K562 (cell line): ENCODE data around the gene MKNK1.

Experiments
- CBX2 ChIP-seq: fragments of 200-600 bp; sonication (generic); IDR thresholded peaks from one replicate; pipeline ENCODE4 v1.6.1; 2012; ENCODE audit warnings: mild to moderate bottlenecking, low read length, inconsistent platforms; ENCODE audit not compliant: insufficient read depth, poor library complexity, severe bottlenecking
- E2F4 ChIP-seq: sonication (generic); formaldehyde crosslinking; IDR thresholded peaks from 2 replicates; pipeline ENCODE4 v1.8.0; 2022; ENCODE audit warnings: mild to moderate bottlenecking, low read depth, missing genetic modification reagents
- KLF6 ChIP-seq: fragments of 250-450 bp; sonication (Bioruptor Pico); IDR thresholded peaks from 2 replicates; pipeline ENCODE4 v1.4.0; 2020; ENCODE audit warnings: mild to moderate bottlenecking, moderate library complexity, borderline replicate concordance
- MTA3 ChIP-seq: fragments of 450-650 bp; formaldehyde crosslinking; IDR thresholded peaks from 2 replicates; pipeline ENCODE4 v1.6.1; 2017; ENCODE audit warnings: mild to moderate bottlenecking, borderline replicate concordance
- PHF8 ChIP-seq: fragments of 200-600 bp; sonication (generic); IDR thresholded peaks from 2 replicates; pipeline ENCODE4 v1.6.1; 2012; ENCODE audit warnings: mixed run types, mild to moderate bottlenecking, inconsistent platforms, low read length, moderate library complexity, borderline replicate concordance
- POLR2AphosphoS5 ChIP-seq: IDR thresholded peaks from 2 replicates; pipeline ENCODE4 v1.6.1; 2011; ENCODE audit warnings: mild to moderate bottlenecking, low read depth, low read length, moderate library complexity; ENCODE audit not compliant: control insufficient read depth, insufficient read depth
- POLR2G ChIP-seq: fragments of 200-400 bp; formaldehyde crosslinking; IDR thresholded peaks from 2 replicates; pipeline ENCODE4 v1.6.1; 2017; ENCODE audit warnings: low read depth, mild to moderate bottlenecking, antibody characterized with exemption, low read length, moderate library complexity
- RFX5 ChIP-seq: IDR thresholded peaks from 2 replicates; pipeline ENCODE4 v1.6.1; 2011; ENCODE audit warnings: low read depth, mild to moderate bottlenecking, improper control_type of control experiment, low read length
- SNAPC5 ChIP-seq: fragments of 250-450 bp; sonication (Bioruptor Pico); IDR thresholded peaks from 2 replicates; pipeline ENCODE4 v1.8.0; 2021; ENCODE audit warnings: moderate library complexity, mild to moderate bottlenecking, inconsistent platforms
- TAF1 ChIP-seq: IDR thresholded peaks from 2 replicates; pipeline ENCODE4 v1.6.1; 2011; ENCODE audit warnings: mild to moderate bottlenecking, low read length, moderate library complexity; ENCODE audit not compliant: insufficient read depth, control insufficient read depth, severe bottlenecking; ENCODE audit errors: extremely low read depth
- TCF3 ChIP-seq: sonication (generic); formaldehyde crosslinking; IDR thresholded peaks from 2 replicates; pipeline ENCODE4 v1.4.0; 2020; ENCODE audit warnings: mild to moderate bottlenecking, missing genetic modification reagents
- TCF7 ChIP-seq: sonication (generic); IDR thresholded peaks from 2 replicates; pipeline ENCODE4 v1.6.1; 2016; ENCODE audit warnings: antibody characterized with exemption, borderline replicate concordance
- YY1 ChIP-seq, 3 experiments: IDR thresholded peaks; 2 replicates each; pipeline ENCODE4 v1.6.1; 2011; ENCODE audit warnings: low read length in 2 of 3, mild to moderate bottlenecking in 2 of 3, moderate library complexity in 2 of 3, borderline replicate concordance in 1 of 3, control low read depth in 1 of 3, low read depth in 1 of 3; ENCODE audit not compliant: insufficient read depth in 3 of 3, insufficient replicate concordance in 2 of 3, control insufficient read depth in 1 of 3, insufficient read length in 1 of 3; ENCODE audit errors: extremely low read depth in 1 of 3

GRCh38 chr1:46552357-46553237 lies 51.5 kb downstream of the MKNK1 start:
- no peak for TF ChIP-seq CBX2
- no peak for TF ChIP-seq E2F4 (CRISPR knock-in tag)
- no peak for TF ChIP-seq TCF7
- TF ChIP-seq RFX5 = no peak
- TF ChIP-seq POLR2AphosphoS5 = no peak
- no peak for TF ChIP-seq MTA3
- no peak for TF ChIP-seq POLR2G
- TF ChIP-seq TAF1 = no peak
- no peak for TF ChIP-seq YY1 (IDR thresholded peaks at IDR 0.05; ENCODE audit: borderline replicate concordance in 1 of 3, control insufficient read depth in 1 of 3, extremely low read depth in 1 of 3, insufficient read depth in 3 of 3, insufficient read length in 1 of 3, insufficient replicate concordance in 2 of 3, low read depth in 1 of 3, low read length in 2 of 3)
- no peak for TF ChIP-seq TCF3 (CRISPR knock-in tag)
- TF ChIP-seq KLF6 = no peak
- TF ChIP-seq SNAPC5 (CRISPR knock-in tag) = no peak
- no peak for TF ChIP-seq PHF8
